Inflammatory macrophage (primary cell): ENCODE data around the gene SKA1.
"Not testable (repeated sequence)": the region's sequence is repeated elsewhere in the genome, so short reads cannot be mapped to it uniquely, and the experiment has no call there.

ENCODE experiments used
- DNase-seq, 2 donors: peaks; one replicate each; pipeline ENCODE4 v3.0.0-alpha.2; 2020 to 2022

The SKA1 gene

DNA sequence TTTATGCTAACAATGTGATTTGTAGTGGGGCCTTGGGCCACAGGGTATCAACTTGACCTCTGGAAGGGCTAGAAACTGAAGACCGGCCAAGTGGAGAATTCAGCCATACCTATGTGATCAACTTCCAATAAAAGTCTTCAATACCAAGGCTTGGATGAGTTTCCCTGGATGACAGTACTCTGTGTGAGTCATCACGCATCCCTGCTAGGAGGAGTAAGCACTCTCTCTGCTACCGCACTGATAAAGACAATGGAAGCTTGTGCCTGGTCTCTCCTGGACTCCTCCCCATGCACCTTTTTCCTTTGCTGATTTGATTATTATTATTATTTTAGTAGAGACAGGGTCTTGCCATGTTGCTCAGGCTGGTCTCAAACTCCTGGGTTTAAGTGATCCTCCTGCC, 58.1 kb downstream of the SKA1 start:
- no peak for DNase-seq

DNA sequence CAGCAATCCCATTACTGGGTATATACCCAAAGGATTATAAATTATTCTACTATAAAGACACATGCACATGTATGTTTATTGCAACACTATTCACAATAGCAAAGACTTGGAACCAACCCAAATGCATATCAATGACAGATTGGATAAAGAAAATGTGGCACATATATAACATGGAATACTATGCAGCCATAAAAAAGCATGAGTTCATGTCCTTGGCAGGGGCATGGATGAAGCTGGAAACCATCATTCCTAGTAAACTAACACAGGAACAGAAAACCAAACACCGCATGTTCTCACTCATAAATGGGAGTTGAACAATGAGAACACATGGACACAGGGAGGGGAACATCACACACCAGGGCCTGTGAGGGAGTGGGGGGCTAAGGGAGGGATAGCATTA, 61.9 kb downstream of the SKA1 start:
- not testable (repeated sequence) for DNase-seq

DNA sequence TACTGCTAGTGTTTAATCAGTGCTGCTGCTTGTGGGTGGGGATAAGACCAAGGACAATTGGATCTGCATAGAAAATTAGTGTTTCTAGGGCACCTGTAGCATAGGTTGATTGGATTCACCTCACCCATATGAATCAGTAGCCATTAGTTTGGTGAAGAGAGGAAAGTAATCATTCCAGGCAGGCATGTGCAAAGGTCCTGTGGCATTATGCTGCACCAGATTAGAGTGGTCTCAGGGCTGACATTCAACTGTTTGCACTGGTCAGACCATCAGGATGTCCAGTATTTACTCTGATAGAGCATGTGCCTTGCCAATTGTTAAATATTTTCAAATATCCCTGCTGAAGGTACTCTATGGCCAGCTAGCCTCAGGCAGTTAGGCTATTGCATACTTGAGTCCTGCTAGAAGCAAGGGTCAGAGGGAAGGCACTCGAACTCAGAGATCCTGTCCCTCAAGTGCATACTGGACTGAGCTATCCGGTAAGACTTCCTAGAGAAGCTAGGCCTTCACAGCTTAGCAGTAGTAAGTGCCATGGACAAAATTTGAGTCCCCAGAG, 64.7 kb downstream of the SKA1 start:
- DNase-seq: no peak

DNA sequence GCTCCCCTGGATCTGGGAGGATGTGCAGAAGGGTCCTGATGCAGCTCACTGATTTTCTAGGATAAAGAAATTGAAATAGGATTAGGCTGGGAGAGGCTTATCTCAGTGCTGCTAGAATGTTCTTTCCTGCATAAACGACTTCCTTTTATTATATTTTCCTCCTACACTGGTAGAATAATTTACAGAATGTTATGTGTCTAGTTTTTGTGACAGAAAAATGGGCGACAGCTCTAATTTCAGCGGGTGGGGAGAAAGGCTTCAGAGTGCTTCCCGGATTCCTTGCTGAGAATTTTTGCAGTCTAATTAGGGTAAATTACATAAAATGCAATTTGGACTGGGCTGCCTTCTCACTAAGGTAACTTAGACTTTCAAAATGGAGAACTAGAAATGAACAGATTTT, 66.2 kb downstream of the SKA1 start:
- DNase-seq: no peak

DNA sequence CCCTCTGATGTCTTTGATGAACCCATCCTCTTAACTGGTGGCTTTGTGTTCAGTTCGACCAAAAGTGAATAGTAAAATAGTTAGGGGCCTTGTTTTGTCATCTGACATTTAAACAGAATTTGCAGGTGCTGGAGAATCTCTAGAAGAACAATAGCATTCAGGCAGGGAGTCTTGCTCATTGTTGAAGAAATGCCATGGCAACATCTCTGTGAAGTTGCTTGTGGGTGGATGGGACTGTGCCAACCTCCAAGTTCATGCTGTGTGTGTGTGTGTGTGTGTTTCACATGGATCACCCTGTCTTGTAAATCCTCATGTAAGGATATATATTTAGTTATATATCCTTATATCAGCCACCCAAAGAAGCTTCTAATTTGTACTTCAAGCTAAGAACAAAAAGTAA, 66.7 kb downstream of the SKA1 start:
- DNase-seq: no peak
